Neuronal stem cell (in vitro differentiated cells): Measurements from ENCODE around the gene PCSK2.

Experiments
- DNase-seq: peaks from one replicate; pipeline ENCODE4 v3.0.0-alpha.2; 2013; ENCODE audit warnings: low spot score
- H2AFZ ChIP-seq: one replicate; pipeline ENCODE4 v1.6.1; 2013; ENCODE audit warnings: mild to moderate bottlenecking, low read length, inconsistent platforms
- H2AK5ac ChIP-seq: 2 replicates; pipeline ENCODE4 v1.6.1; 2013; ENCODE audit warnings: low read depth, mild to moderate bottlenecking, inconsistent platforms, low read length, moderate library complexity, mixed read lengths
- H2BK120ac ChIP-seq: 2 replicates; pipeline ENCODE4 v1.6.1; 2013; ENCODE audit warnings: low read depth, mild to moderate bottlenecking, inconsistent platforms, low read length, moderate library complexity, mixed read lengths
- H2BK12ac ChIP-seq: one replicate; pipeline ENCODE4 v1.6.1; 2013; ENCODE audit warnings: low read length, inconsistent platforms
- H2BK15ac ChIP-seq: 2 replicates; pipeline ENCODE4 v1.6.1; 2013; ENCODE audit warnings: mild to moderate bottlenecking, low read length, inconsistent platforms, mixed read lengths
- H2BK5ac ChIP-seq: one replicate; pipeline ENCODE4 v1.6.1; 2013; ENCODE audit warnings: inconsistent platforms, mild to moderate bottlenecking, low read length, moderate library complexity
- H3K14ac ChIP-seq: one replicate; pipeline ENCODE4 v1.6.1; 2013; ENCODE audit warnings: low read length, inconsistent platforms
- H3K18ac ChIP-seq: 2 replicates; pipeline ENCODE4 v1.6.1; 2013; ENCODE audit warnings: low read length, inconsistent platforms
- H3K23ac ChIP-seq: 2 replicates; pipeline ENCODE4 v1.6.1; 2013; ENCODE audit warnings: low read depth, mild to moderate bottlenecking, mixed read lengths, low read length, inconsistent platforms; ENCODE audit not compliant: poor library complexity
- H3K27ac ChIP-seq: replicated peaks from 3 replicates; pipeline ENCODE4 v1.5.1; 2013; ENCODE audit warnings: low read length, inconsistent platforms
- H3K27me3 ChIP-seq, 3 experiments: 2 replicates each; pipeline ENCODE4 v1.6.1; 2013; ENCODE audit warnings: low read length in 3 of 3, mild to moderate bottlenecking in 2 of 3, inconsistent platforms in 1 of 3, low read depth in 1 of 3, mixed read lengths in 1 of 3, moderate library complexity in 1 of 3; ENCODE audit not compliant: control insufficient read depth in 3 of 3, insufficient read depth in 3 of 3
- H3K36me3 ChIP-seq, 2 donors: replicated peaks in 1 of 2; 2 replicates each; pipeline ENCODE4 v1.6.1; 2013; ENCODE audit warnings: low read length in 2 of 2; ENCODE audit not compliant: control insufficient read depth in 2 of 2, insufficient read depth in 2 of 2
- H3K4ac ChIP-seq: 2 replicates; pipeline ENCODE4 v1.6.1; 2013; ENCODE audit warnings: inconsistent platforms, mild to moderate bottlenecking, low read length, moderate library complexity
- H3K4me1 ChIP-seq, 2 donors: 1 replicate in 1 of 2; 2 replicates in 1 of 2; pipeline ENCODE4 v1.6.1; 2013; ENCODE audit warnings: low read length in 2 of 2, low read depth in 1 of 2; ENCODE audit not compliant: control insufficient read depth in 2 of 2, insufficient read depth in 1 of 2
- H3K4me2 ChIP-seq: one replicate; pipeline ENCODE4 v1.6.1; 2013; ENCODE audit warnings: mild to moderate bottlenecking, low read length, inconsistent platforms; ENCODE audit not compliant: insufficient read depth, poor library complexity, severe bottlenecking
- H3K4me3 ChIP-seq, 2 donors: 2 replicates each; pipeline ENCODE4 v1.5.1; 2013; ENCODE audit warnings: low read length in 2 of 2, mild to moderate bottlenecking in 2 of 2, inconsistent platforms in 1 of 2, moderate library complexity in 1 of 2
- H3K79me1 ChIP-seq: one replicate; pipeline ENCODE4 v1.6.1; 2013; ENCODE audit warnings: low read depth, mild to moderate bottlenecking, inconsistent platforms, low read length, moderate library complexity
- H3K9ac ChIP-seq: one replicate; pipeline ENCODE4 v1.6.1; 2013; ENCODE audit warnings: mild to moderate bottlenecking, low read depth, low read length, inconsistent platforms; ENCODE audit not compliant: poor library complexity
- H3K9me3 ChIP-seq, 2 donors: replicated peaks in 1 of 2; 2 replicates each; pipeline versions ENCODE3 to v1.6.1; 2013; ENCODE audit warnings: low read length in 2 of 2, mild to moderate bottlenecking in 2 of 2, inconsistent platforms in 1 of 2, low read depth in 1 of 2, mixed read lengths in 1 of 2, moderate library complexity in 1 of 2; ENCODE audit not compliant: control insufficient read depth in 2 of 2, insufficient read depth in 1 of 2
- H4K8ac ChIP-seq: one replicate; pipeline ENCODE4 v1.6.1; 2013; ENCODE audit warnings: low read depth, mild to moderate bottlenecking, inconsistent platforms, low read length, moderate library complexity
- H4K91ac ChIP-seq: one replicate; pipeline ENCODE4 v1.6.1; 2013; ENCODE audit warnings: low read length, low read depth, mild to moderate bottlenecking, inconsistent platforms; ENCODE audit not compliant: poor library complexity
- WGBS, 2 donors: extraction: QIAGEN DNeasy Blood & Tissue Kit; methylation state at CpG; one replicate each; pipeline ENCODE4 v1.1.7; 2013; ENCODE audit warnings: missing lambda C conversion rate in 2 of 2, mixed read lengths in 1 of 2; ENCODE audit not compliant: insufficient read length in 2 of 2, insufficient replicate concordance in 1 of 2; ENCODE audit errors: extremely low coverage in 2 of 2; 5-methylcytosine and 5-hydroxymethylcytosine counted together

The PCSK2 gene

GRCh38 chr20:17470973-17471372, 244.1 kb downstream of the PCSK2 start:
- Histone ChIP-seq H3K4me1 (no peaks in the 10 kb centered on the region), H3K9me3 (no peaks in the 10 kb centered on the region), H3K27me3 (peaks cover 0 to 4% (median 0%) of the 10 kb centered on the region in 3 experiments), H3K9ac (no peak overlapping the region), H3K4ac (no peak overlapping the region), H4K8ac (no peak overlapping the region), H3K4me2 (no peak overlapping the region), H3K27ac (no peak overlapping the region), H2BK120ac (no peak overlapping the region), H2AK5ac (no peak overlapping the region), H3K36me3 (no peaks in the 10 kb centered on the region), H2AFZ (no peak overlapping the region), H2BK12ac (no peak overlapping the region), H4K91ac (no peak overlapping the region), H3K14ac (no peak overlapping the region), H2BK5ac (no peak overlapping the region), H3K4me3 (no peak overlapping the region), H2BK15ac (no peak overlapping the region), H3K79me1 (no peaks in the 10 kb centered on the region), H3K23ac (no peak overlapping the region), H3K18ac (no peak overlapping the region)
- DNase-seq = no peak
- no CpG with 5 or more reads among the region's 9 CpGs for WGBS, 2 donors

DNA sequence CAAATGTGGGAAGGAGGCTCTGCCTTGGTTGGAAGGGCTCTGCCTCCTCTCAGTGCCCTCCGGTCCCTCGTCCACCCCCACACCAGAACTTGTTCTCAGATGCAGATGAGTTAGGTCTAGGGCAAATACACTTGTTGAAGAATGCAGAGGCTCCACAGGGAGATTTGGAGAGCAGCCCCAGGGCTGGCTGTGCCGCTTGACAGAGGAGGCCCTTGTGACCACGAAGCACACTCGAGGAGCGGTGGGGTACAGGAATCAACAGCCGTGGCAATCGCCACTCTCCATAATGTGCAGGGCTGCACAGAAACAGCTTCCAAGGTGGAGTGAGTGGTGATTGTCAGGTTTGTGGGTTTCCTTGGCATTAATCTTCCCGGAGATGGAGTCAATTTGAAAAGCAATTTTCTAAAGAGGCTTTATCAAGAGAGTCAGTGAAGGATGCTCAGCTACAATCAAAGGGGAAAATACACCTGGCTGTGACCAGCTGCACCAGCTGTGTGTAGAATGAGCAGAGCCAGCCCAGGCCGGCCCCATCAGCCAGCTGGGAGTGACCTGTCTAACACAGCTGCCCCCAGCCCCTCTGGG, 244.9 kb downstream of the PCSK2 start:
- no peak overlapping the region for H3K4me3 ChIP-seq
- no peak overlapping the region for H4K91ac ChIP-seq
- H2AFZ ChIP-seq = no peak overlapping the region
- H4K8ac ChIP-seq = no peak overlapping the region
- H2BK12ac ChIP-seq = no peak overlapping the region
- H3K79me1 ChIP-seq = no peaks in the 10 kb centered on the region
- no CpG with 5 or more reads among the region's 10 CpGs for WGBS, 2 donors
- H3K9ac ChIP-seq = no peak overlapping the region
- no peak overlapping the region for H3K14ac ChIP-seq
- DNase-seq = no peak
- H2BK5ac ChIP-seq = no peak overlapping the region
- H2AK5ac ChIP-seq = no peak overlapping the region
- no peaks in the 10 kb centered on the region for H3K4me1 ChIP-seq
- no peaks in the 10 kb centered on the region for H3K9me3 ChIP-seq
- no peaks in the 10 kb centered on the region for H3K36me3 ChIP-seq
- no peak overlapping the region for H2BK120ac ChIP-seq
- no peak overlapping the region for H3K18ac ChIP-seq
- H3K4ac ChIP-seq = no peak overlapping the region
- peaks cover 0 to 4% (median 0%) of the 10 kb centered on the region in 3 experiments for H3K27me3 ChIP-seq
- no peak overlapping the region for H2BK15ac ChIP-seq
- no peak overlapping the region for H3K27ac ChIP-seq
- H3K23ac ChIP-seq = no peak overlapping the region
- no peak overlapping the region for H3K4me2 ChIP-seq

- no peak for DNase-seq
- peaks cover 0 to 4% (median 0%) of the 10 kb centered on the region in 3 experiments for H3K27me3 ChIP-seq
- WGBS, 2 donors = no CpG with 5 or more reads among the region's 6 CpGs
Observed at GRCh38 chr20:17473659-17474058, 246.8 kb downstream of the PCSK2 start.

DNA sequence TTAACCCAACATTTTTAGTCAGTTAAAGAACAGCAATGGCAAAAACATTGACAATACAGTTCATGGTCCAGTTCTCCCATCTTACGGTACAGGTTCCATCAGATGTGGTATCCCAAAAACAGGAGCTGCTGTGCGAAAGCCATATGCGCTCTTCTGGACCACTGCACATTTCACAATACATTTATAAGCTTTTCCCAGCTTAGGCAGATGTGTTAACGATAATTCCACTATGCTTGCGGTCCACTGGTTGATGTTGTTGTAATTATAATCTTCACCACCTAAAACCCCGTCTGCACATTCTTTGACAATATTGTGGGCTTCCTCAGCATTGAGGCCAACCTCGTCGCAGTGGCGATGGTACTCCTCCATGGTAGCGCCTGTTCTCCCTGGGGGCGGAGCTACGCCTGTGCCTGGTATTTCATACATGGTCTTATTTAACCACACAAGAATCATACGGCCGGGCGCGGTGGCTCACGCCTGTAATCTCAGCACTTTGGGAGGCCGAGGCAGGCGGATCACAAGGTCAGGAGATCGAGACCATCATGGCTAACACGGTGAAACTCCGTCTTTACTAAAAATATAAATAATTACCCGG, 252.3 kb downstream of the PCSK2 start:
- no peaks in the 10 kb centered on the region for H3K9me3 ChIP-seq
- no peak overlapping the region for H3K27ac ChIP-seq
- no CpG with 5 or more reads among the region's 23 CpGs for WGBS, 2 donors
- H3K4me1 ChIP-seq = no peaks in the 10 kb centered on the region
- H3K4me3 ChIP-seq = no peak overlapping the region
- no peak overlapping the region for H3K9ac ChIP-seq
- no peak overlapping the region for H2BK5ac ChIP-seq
- no peak overlapping the region for H3K4ac ChIP-seq
- DNase-seq = no peak
- no peak overlapping the region for H2BK12ac ChIP-seq
- H2AFZ ChIP-seq = no peak overlapping the region
- no peak overlapping the region for H2AK5ac ChIP-seq
- no peak overlapping the region for H3K18ac ChIP-seq
- no peak overlapping the region for H3K23ac ChIP-seq
- no peaks in the 10 kb centered on the region for H3K79me1 ChIP-seq
- H3K36me3 ChIP-seq = no peaks in the 10 kb centered on the region
- no peak overlapping the region for H2BK120ac ChIP-seq
- no peak overlapping the region for H2BK15ac ChIP-seq
- H3K27me3 ChIP-seq = no peaks in the 10 kb centered on the region
- no peak overlapping the region for H3K14ac ChIP-seq
- no peak overlapping the region for H4K8ac ChIP-seq
- H4K91ac ChIP-seq = no peak overlapping the region
- no peak overlapping the region for H3K4me2 ChIP-seq

More at GRCh38 chr20:17473659-17474058, 246.8 kb downstream of the PCSK2 start:
- Histone ChIP-seq H2BK120ac (no peak overlapping the region), H3K27ac (no peak overlapping the region), H3K36me3 (no peaks in the 10 kb centered on the region), H4K8ac (no peak overlapping the region), H4K91ac (no peak overlapping the region), H2BK15ac (no peak overlapping the region), H3K79me1 (no peaks in the 10 kb centered on the region), H3K14ac (no peak overlapping the region), H2BK12ac (no peak overlapping the region), H3K9ac (no peak overlapping the region), H3K18ac (no peak overlapping the region), H3K4me2 (no peak overlapping the region), H3K4me3 (no peak overlapping the region), H2BK5ac (no peak overlapping the region), H2AK5ac (no peak overlapping the region), H2AFZ (no peak overlapping the region), H3K23ac (no peak overlapping the region), H3K4ac (no peak overlapping the region), H3K9me3 (no peaks in the 10 kb centered on the region), H3K4me1 (no peaks in the 10 kb centered on the region)
